DLD1 (cell line): ENCODE measurements around the gene TLCD3B.
"Not testable (repeated sequence)": the region's sequence is repeated elsewhere in the genome, so short reads cannot be mapped to it uniquely, and the experiment has no call there.

ENCODE experiments used
- in situ Hi-C: cut with HindIII; loops from 2 replicates; pipeline ENCODE4 v1.10.0; 2017; ENCODE audit warnings: low sequenced_read_pairs

The TLCD3B gene

DNA sequence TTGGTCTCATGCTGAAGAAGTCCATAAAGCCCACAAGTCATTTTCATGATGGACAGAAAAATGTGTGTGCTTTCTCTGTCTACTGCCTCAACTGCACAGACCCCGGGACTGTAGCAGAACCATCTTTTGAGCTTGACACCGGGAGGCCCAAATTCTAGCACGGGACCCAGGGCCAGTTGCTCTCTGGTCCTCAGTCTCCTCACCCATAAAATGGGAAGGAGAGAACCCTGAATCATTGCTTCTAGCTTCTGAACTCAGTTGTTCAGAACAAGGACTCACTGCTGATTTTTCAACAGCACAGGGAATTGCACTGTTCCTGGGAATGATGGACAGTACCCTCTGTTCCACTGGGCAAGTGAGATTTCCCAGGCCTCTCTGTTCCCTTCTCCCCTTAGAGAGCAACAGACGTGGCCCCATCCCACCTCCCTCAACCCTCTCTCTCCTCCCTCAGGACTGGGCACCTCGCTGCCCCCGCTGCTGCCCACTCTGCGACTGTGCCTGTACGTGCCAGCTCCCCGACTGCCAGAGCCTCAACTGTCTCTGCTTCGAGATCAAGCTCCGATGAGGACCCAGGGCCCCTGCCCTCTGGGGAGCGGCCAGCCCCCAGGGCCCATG lies 32.3 kb upstream of the TLCD3B start:
- in situ Hi-C loops, result no loop called here

- in situ Hi-C loops, result no loop called here
These were observed 29.9 kb upstream of the TLCD3B start for GRCh38 chr16:30060836-30061554.

- in situ Hi-C loops, result no loop called here
These were observed 29.3 kb upstream of the TLCD3B start for GRCh38 chr16:30060346-30060745.

- in situ Hi-C loops, result no loop called here
These were observed 24.0 kb upstream of the TLCD3B start for GRCh38 chr16:30054959-30055553.

DNA sequence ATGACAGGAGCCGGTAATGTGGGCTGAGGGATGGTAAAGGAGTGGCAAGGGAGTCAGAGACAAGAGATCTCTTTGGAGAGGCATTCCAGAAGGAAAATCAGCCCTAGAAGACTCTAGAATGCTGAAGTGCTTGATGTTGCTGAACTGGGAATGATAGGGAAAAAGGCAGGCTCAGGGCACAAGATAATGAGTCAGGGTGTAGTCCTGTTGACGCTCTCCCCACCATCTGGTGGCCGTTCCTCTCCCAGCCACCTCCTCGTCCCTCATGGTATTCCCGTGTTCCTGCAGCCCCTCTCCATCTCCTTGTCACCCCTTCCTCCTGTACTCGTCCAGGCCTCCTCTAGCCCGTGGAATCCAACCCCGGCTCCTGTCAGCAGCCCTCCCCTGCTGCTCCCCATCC lies 23.4 kb upstream of the TLCD3B start:
- in situ Hi-C loops, result no loop called here

DNA sequence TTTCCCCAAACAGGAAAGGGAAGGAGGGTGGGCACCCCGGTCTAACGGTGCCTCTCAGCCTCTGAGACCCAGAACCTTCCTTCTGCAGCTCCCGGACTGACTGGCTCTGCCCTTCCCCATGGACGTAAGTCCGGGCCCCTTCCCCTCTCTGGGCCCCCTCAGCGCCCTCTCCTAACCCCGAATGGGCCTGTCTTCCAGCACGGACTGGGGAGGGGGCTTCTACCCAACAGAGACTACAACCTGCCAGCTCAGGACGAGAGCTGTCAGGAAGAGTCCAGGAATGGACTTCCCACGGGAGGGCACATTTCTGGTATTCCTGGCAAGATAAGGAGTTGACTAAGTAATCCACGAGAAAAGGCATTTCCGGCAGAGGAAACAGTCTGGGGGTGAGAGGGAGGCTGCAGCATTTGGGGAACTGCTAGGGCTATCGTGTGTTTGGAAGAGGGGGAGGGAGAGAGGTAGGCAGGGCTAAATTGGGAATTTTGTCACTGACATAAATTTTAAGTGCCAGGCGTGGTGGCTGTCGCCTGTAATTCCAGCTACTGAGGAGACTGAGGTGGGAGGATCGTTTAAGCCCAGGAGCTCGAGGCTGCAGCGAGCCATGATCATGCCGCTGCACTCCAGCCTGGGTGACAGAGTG lies 22.4 kb upstream of the TLCD3B start:
- in situ Hi-C loops, result no loop called here

- in situ Hi-C loops, result no loop called here
These were observed 21.8 kb upstream of the TLCD3B start for GRCh38 chr16:30052671-30053372.

- in situ Hi-C loops, result no loop called here
These were observed 20.4 kb upstream of the TLCD3B start for GRCh38 chr16:30051518-30051917.

- in situ Hi-C loops, result no loop called here
These were observed 18.8 kb upstream of the TLCD3B start for GRCh38 chr16:30049871-30050270.

DNA sequence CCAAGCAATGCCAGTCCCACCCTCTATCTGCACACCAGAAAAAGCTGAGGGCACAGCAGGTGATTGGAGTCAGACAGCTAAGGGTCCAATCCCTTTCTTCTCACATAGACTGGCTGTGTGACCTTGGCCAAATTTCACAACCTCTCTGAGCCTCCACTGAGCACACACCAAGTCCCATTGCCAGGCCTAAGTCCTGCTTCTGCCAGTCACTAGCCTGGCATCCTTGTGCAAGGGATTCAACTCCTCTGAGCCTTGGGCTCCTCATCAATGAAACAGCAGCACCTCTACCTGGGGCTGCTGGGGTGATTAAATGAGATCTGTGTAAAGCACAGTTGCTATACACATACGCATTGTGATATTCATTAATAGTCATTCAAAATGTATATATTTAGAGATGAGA lies 15.5 kb upstream of the TLCD3B start:
- in situ Hi-C loops, result no loop called here

DNA sequence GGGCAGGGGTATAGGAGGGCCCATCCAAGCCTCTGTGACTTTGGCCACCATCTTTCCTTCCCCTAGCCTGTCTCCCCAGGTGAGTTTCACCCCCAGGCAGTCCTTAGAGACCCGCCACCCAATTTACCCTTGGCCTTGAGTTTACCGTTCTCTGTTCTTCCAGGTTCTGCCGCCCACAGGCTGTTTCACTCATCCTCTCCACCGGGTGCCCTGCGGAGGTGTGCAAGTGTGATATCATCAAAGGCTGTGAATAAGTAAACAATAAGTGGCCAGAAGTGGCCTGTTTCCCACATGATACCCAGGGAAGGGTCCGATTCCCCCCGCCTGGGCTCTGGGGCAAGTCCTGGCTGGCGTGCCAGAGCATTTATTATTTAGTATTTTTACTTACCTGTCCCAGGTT lies 15.1 kb upstream of the TLCD3B start:
- in situ Hi-C loops, result no loop called here

- in situ Hi-C loops, result no loop called here
These were observed 10.8 kb upstream of the TLCD3B start for GRCh38 chr16:30041841-30042240.

DNA sequence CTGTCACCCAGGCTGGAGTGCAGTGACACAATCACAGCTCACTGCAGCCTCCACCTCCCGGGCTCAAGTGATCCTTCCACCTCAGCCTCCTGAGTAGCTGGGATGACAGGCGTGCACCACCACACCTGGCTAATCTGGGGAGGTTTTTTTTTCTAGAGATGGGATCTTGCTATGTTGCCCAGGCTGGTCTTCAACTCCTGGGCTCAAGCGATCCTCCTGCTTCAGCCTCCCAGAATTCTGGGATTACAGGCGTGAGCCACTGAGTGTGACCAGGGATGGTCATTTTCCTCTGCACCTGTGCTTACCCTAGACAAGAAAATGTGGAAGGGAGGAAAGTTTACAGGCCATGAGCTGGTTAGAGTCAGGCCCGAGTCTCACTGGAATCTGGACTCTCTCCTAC lies 9.6 kb upstream of the TLCD3B start:
- in situ Hi-C loops, result not testable (repeated sequence)

- in situ Hi-C loops, result no loop called here
These were observed 9.2 kb upstream of the TLCD3B start for GRCh38 chr16:30040221-30040620.

GRCh38 chr16:30033270-30033669 lies 2.2 kb upstream of the TLCD3B start:
- in situ Hi-C loops, result no loop called here

DNA sequence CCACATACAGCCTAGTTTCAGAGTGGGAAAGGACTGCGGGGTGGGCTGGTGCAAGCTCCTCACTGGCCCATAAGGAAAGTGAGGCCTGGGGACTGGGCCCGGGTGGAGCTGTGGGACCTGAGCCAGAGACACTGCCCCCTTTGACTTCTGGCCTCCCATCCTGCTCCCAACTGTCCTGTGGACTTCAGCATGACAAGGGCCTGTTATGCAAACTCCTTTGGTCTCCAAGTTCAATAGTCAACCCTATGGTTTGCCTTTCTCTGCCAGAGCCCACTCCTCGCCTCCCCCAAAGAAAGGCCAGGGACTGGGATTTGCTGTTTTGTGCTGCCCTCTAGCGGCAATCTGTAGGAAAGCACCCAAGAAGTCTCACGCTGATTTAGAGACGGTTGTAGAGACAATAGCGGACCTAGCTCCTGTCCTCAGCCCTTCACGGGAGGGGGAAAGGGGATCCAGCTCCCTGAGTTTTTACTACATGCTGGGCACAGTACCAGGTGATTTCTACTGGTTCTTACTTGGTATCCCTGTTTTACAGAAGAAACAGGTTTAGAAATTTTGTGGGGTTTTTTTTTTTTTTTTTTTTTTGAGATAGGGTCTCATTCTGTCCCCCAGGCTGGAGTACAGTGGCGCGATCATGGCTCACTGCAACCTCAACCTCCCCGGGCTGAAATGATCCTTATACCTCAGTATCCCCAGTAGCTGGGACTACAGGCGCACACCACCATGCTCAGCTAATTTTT lies 1.2 kb upstream of the TLCD3B start:
- in situ Hi-C loops, result no loop called here

GRCh38 chr16:30031477-30031918 lies 427 bp upstream of the TLCD3B start:
- in situ Hi-C loops, result no loop called here

GRCh38 chr16:30030011-30030685 lies 923 bp downstream of the TLCD3B start:
- in situ Hi-C loops, result no loop called here

DNA sequence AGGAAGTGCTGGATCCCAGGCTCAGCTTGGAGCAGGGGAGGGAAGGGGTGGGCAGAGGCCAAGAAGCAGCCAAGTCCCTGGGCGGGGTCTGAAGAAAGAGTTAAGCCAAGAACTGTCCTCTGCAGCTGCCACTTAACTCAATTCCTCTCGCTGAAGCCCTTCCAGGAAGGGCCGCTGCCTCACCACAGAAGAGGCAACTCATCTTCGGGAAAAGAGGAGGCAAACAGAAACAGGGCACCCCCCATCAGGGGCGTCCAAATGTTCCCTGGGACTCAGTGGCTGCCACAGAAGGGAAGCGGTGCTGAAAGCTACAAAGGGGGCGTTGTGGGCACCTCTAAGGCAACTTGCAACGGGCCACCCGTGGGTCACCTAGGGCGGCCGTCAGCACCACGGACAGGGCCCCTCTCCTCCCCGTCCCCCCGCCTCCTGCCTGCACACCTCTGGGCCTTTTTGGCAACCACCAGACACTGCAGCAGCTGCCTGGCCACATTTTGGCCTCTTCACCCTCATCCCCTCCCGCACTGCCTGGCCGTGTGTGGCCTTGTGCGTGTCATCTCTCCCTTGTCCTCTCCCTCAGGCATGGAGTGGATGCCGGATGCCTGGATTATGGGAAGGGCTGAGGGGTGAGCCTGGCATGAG lies 2.5 kb downstream of the TLCD3B start:
- in situ Hi-C loops, result no loop called here
